Measurements from ENCODE around the gene SGMS1.

Gene SGMS1

DNA sequence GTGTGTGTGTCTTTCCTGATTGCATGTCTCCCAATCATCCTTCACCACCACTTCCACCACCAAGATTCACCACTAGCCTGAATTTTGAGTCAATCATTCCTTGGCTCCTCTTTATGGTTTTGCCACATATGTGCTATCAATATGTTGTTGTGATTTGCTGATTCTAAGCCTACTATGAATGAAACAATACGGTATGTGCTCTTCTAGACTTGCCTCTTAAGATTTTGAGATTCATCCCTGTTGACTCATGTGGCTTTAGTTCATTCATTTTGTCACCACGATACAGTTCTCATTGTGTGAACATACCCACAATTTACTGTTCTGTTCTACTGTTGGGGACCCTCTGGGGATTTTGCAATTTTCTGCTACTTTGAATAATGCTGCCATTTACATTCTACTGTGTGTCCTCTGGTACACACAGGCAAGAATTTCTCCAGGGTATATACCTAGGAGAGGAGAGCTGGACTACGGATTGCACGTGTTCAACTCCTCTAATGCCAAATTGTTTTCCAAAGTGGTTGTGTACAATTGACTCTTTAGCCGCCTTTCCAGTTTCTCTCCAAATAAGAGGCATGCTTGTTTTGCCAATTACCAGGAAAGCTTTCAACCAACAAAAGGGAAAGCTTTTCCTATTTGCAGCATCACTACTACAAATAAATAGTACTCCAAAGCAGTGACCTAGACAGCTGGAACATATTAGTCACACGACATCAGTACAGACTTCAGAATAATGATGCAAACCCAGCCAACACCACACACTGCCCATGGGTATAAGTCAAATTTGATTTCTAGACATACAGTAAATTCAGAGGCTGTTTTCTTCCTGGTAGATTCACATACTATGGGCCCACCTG lies 30.0 kb downstream of the SGMS1 start:
- TF ChIP-seq, protein P1, sequence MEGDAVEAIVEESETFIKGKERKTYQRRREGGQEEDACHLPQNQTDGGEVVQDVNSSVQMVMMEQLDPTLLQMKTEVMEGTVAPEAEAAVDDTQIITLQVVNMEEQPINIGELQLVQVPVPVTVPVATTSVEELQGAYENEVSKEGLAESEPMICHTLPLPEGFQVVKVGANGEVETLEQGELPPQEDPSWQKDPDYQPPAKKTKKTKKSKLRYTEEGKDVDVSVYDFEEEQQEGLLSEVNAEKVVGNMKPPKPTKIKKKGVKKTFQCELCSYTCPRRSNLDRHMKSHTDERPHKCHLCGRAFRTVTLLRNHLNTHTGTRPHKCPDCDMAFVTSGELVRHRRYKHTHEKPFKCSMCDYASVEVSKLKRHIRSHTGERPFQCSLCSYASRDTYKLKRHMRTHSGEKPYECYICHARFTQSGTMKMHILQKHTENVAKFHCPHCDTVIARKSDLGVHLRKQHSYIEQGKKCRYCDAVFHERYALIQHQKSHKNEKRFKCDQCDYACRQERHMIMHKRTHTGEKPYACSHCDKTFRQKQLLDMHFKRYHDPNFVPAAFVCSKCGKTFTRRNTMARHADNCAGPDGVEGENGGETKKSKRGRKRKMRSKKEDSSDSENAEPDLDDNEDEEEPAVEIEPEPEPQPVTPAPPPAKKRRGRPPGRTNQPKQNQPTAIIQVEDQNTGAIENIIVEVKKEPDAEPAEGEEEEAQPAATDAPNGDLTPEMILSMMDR (IDR thresholded peaks at IDR 0.05; ENCODE audit: low read depth, low read length), result no peak
- no peak overlapping the region for H3K4me3 ChIP-seq (replicated peaks in 1 of 2; ENCODE audit: low read depth in 2 of 2, low read length in 2 of 2)

DNA sequence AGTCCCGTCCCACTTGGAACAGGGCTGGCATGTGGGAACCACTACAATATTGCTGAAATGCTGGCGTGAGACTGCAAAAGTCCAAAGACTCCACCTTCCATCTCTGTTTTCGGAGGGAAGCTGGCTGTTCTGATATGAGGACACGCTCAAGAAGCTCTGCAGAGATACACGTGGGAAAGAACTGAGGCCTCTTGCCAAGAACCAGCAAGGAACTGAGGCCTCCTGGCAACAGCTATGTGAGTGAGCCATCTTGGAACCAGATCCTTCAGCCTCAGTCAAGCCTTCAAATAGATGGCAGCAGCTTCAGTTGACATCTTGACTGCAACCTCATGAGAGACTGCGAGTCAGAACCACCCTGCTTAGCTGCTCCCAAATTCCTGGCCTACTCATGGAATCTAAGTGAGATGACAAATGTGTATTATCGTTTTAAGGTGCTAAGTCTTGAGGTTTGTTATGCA lies 30.8 kb downstream of the SGMS1 start:
- H3K4me3 ChIP-seq (replicated peaks in 1 of 2; ENCODE audit: low read depth in 2 of 2, low read length in 2 of 2), result no peak overlapping the region
- peak in 1 of 2 donors; percentile 38 for DNase-seq (ENCODE audit: low read depth in 2 of 2)
- TF ChIP-seq, protein P1 (IDR thresholded peaks at IDR 0.05; ENCODE audit: low read depth, low read length), result no peak

More for the DNA sequence above, 30.0 kb downstream of the SGMS1 start:
- peak; percentile 87 to 94 for DNase-seq (ENCODE audit: low read depth in 2 of 2)

DNA sequence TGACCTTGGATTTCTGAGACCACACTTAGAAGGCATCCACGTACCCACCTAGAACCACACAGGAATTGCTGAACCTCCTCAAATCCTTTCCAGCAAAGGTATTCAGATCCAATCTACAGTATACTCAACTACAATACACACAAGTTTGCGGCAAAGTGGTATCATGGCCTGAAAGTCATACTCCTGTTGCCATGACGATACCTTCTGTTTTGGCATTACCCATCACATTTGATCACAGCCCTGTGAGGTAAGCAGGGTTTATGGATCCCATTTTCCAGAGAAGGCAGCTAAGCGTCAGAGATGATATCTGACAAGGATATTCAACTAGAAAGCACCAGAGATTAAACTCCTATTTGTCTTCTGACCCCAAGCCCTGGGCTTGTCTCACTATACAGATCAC lies 32.8 kb downstream of the SGMS1 start:
- no peak overlapping the region for H3K4me3 ChIP-seq (replicated peaks in 1 of 2; ENCODE audit: low read depth in 2 of 2, low read length in 2 of 2)
- no peak for DNase-seq (ENCODE audit: low read depth in 2 of 2)
- TF ChIP-seq, protein P1 (IDR thresholded peaks at IDR 0.05; ENCODE audit: low read depth, low read length), result no peak

DNA sequence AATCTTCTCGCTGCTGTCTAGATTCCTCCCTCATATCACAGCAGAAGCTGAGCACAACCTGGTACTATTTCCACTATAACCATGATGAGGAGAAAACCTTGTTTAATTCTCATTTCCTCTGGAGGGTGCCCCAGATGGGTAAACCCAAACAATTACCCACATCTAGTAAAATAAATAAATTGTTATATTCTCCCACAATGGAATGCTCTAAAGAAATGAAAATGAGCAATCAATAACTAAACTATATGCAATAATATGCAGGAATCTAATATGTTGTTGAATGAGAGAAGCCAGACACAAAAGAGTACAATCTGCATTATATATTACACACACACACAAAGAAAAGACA lies 37.0 kb downstream of the SGMS1 start:
- H3K4me3 ChIP-seq (replicated peaks in 1 of 2; ENCODE audit: low read depth in 2 of 2, low read length in 2 of 2), result no peak overlapping the region
- no peak for DNase-seq (ENCODE audit: low read depth in 2 of 2)
- TF ChIP-seq, protein P1 (IDR thresholded peaks at IDR 0.05; ENCODE audit: low read depth, low read length), result no peak

DNA sequence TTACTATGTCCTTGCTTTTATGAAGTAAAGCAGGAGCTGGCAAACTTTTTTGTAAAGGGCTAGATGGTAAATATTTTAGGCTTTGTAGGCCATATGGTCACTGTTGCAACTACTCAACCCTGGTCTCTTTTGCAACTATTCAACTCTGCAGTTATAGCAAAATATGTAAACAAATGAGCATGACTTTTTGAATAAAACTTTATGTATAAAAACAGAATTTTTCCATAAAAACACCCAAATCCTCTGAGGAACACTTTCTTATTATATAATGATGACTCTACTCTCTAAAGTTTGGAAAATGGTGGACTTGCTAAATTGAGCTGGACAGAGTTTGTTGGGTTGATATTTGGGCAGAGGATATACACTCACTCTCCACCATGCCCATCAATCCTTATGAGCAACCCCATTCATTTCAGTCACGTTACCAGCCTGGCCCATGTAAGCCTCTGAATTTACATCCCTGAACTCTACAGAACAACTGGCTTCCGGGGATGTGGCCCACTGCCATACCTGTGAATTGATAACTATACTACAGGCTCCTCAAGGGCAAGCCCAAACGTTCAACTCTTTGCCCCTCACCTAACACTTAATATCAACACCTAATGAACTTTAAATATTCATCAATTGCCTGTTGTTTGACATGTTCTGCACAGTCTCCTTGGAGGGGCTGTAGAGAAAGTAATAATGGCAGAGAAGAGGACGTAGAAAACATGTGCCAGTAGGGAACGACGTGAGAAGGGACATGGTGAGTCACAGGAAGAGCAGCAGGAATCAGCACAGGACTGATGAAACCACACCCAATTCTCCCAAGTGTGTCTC lies 37.6 kb downstream of the SGMS1 start:
- TF ChIP-seq, protein P1 (IDR thresholded peaks at IDR 0.05; ENCODE audit: low read depth, low read length), result no peak
- peak; percentile 55 to 86 for DNase-seq (ENCODE audit: low read depth in 2 of 2)
- H3K4me3 ChIP-seq (replicated peaks in 1 of 2; ENCODE audit: low read depth in 2 of 2, low read length in 2 of 2), result no peak overlapping the region

DNA sequence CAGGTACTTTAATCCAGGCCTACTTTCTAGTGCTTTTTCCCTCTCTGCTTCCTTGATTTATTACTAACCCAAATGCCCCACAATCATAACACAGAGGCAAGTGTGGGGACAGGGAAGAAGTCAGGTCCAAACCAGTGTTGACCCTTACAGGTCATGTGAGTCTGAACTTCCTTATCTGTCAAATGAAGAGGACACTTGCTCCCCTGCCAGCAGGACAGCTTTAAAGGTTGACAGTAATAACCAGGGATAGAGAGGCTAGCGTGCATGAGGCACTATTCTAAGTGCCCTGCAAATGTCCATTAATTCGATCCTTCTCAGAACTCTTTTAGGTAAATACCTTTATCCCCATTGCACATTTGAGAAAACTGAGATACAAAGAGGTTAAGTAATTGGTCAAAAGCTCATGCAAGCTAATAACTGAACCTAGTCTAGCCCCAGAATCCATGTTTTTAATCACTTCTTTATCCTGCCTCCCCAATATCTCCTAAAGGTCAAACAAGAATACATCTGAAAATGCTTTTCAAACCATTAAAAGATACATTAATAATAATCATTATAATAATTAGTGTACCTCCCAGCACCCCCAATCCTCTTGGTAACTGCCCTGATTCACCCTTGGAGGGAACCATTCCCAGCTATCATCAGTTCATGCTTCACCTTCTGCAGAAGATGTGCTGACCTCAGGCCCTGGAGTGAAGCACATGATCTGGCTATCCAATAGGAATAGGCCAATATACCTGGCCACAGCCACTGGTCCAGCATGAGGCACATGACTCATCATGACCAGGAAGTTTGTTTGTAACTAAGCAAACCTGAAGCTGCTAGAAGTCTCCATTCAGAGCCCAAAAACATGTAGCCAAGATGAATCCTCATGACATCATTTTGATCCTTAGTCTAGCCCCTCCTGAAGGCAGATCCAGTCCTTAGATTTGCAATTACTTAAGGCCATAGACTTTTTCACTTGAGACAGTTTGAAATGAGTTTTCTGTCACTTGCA lies 40.7 kb downstream of the SGMS1 start:
- DNase-seq (ENCODE audit: low read depth in 2 of 2), result peak in 1 of 2 donors; percentile 41

More for the DNA sequence above, 40.7 kb downstream of the SGMS1 start:
- TF ChIP-seq, protein P1 (IDR thresholded peaks at IDR 0.05; ENCODE audit: low read depth, low read length), result no peak
- no peak overlapping the region for H3K4me3 ChIP-seq (replicated peaks in 1 of 2; ENCODE audit: low read depth in 2 of 2, low read length in 2 of 2)
